ENCODE results near the gene KIAA1217. TPM values are rescaled to one million over a fixed set of nuclear protein-coding genes. Genes with fewer than 3 reads are reported as not detected.

Gene KIAA1217
- total RNA-seq, 1 experiment from 2014 or later, result 23.4 TPM

DNA sequence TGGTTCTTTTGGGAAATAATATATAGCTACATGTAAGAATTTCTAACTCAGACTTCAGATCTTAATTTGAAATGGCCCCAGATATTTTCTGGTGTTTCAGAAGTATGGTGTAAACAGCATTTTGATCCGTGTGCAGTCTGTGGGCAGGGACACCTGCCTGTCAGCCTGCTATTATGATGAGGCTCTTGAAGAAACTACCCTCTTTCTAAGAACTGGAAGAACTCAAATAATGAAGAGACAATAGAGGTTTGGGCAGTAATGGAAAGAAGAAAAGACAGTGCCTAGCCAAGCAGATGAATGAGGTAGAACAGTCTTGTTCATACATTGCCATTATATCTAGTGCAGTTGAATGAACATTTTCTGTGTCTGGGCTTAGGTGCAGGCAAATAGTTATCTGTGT is 258.2 kb downstream of the KIAA1217 start (continued):
- no peak for TF ChIP-seq ZNF263 (CRISPR knock-in tag; IDR thresholded peaks at IDR 0.05; ENCODE audit: low read depth)
- TF ChIP-seq, protein P1, sequence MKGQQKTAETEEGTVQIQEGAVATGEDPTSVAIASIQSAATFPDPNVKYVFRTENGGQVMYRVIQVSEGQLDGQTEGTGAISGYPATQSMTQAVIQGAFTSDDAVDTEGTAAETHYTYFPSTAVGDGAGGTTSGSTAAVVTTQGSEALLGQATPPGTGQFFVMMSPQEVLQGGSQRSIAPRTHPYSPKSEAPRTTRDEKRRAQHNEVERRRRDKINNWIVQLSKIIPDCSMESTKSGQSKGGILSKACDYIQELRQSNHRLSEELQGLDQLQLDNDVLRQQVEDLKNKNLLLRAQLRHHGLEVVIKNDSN (CRISPR knock-in tag; IDR thresholded peaks at IDR 0.05), result no peak
- TF ChIP-seq NR1H2 (CRISPR knock-in tag; IDR thresholded peaks at IDR 0.05), result no peak
- TF ChIP-seq, protein P2, sequence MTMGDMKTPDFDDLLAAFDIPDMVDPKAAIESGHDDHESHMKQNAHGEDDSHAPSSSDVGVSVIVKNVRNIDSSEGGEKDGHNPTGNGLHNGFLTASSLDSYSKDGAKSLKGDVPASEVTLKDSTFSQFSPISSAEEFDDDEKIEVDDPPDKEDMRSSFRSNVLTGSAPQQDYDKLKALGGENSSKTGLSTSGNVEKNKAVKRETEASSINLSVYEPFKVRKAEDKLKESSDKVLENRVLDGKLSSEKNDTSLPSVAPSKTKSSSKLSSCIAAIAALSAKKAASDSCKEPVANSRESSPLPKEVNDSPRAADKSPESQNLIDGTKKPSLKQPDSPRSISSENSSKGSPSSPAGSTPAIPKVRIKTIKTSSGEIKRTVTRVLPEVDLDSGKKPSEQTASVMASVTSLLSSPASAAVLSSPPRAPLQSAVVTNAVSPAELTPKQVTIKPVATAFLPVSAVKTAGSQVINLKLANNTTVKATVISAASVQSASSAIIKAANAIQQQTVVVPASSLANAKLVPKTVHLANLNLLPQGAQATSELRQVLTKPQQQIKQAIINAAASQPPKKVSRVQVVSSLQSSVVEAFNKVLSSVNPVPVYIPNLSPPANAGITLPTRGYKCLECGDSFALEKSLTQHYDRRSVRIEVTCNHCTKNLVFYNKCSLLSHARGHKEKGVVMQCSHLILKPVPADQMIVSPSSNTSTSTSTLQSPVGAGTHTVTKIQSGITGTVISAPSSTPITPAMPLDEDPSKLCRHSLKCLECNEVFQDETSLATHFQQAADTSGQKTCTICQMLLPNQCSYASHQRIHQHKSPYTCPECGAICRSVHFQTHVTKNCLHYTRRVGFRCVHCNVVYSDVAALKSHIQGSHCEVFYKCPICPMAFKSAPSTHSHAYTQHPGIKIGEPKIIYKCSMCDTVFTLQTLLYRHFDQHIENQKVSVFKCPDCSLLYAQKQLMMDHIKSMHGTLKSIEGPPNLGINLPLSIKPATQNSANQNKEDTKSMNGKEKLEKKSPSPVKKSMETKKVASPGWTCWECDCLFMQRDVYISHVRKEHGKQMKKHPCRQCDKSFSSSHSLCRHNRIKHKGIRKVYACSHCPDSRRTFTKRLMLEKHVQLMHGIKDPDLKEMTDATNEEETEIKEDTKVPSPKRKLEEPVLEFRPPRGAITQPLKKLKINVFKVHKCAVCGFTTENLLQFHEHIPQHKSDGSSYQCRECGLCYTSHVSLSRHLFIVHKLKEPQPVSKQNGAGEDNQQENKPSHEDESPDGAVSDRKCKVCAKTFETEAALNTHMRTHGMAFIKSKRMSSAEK (CRISPR knock-in tag; IDR thresholded peaks at IDR 0.05; ENCODE audit: borderline replicate concordance), result no peak

- Mint-ChIP-seq H3K4me1 (peaks cover 22% of the 10 kb centered on the region), H3K4me3 (no peak overlapping the region), H3K36me3 (peaks cover 6% of the 10 kb centered on the region), H3K27me3 (ENCODE audit: low read depth) (no peaks in the 10 kb centered on the region), H3K9me3 (peaks cover 8% of the 10 kb centered on the region), H3K27ac (no peak overlapping the region)
- DNase-seq (ENCODE audit: low spot score) (no peak), ATAC-seq (no peak)
- CTCF ChIA-PET, result no interaction called here
- POLR2A ChIA-PET, result no interaction called here
- no peak for TF ChIP-seq STAT6 (CRISPR knock-in tag; conservative IDR thresholded peaks at IDR 0.05; ENCODE audit: low read depth)
- TF ChIP-seq, protein P3, sequence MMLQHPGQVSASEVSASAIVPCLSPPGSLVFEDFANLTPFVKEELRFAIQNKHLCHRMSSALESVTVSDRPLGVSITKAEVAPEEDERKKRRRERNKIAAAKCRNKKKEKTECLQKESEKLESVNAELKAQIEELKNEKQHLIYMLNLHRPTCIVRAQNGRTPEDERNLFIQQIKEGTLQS (CRISPR knock-in tag; conservative IDR thresholded peaks at IDR 0.05), result no peak
- no peak for TF ChIP-seq FOXP4 (CRISPR knock-in tag; IDR thresholded peaks at IDR 0.05)
- TF ChIP-seq NFE2L1 (CRISPR knock-in tag; IDR thresholded peaks at IDR 0.05), result no peak
- no peak for TF ChIP-seq GABPB1 (CRISPR knock-in tag; IDR thresholded peaks at IDR 0.05)
- no peak for TF ChIP-seq CBFB (CRISPR knock-in tag; IDR thresholded peaks at IDR 0.05; ENCODE audit: low read depth)
- TF ChIP-seq, protein P4, sequence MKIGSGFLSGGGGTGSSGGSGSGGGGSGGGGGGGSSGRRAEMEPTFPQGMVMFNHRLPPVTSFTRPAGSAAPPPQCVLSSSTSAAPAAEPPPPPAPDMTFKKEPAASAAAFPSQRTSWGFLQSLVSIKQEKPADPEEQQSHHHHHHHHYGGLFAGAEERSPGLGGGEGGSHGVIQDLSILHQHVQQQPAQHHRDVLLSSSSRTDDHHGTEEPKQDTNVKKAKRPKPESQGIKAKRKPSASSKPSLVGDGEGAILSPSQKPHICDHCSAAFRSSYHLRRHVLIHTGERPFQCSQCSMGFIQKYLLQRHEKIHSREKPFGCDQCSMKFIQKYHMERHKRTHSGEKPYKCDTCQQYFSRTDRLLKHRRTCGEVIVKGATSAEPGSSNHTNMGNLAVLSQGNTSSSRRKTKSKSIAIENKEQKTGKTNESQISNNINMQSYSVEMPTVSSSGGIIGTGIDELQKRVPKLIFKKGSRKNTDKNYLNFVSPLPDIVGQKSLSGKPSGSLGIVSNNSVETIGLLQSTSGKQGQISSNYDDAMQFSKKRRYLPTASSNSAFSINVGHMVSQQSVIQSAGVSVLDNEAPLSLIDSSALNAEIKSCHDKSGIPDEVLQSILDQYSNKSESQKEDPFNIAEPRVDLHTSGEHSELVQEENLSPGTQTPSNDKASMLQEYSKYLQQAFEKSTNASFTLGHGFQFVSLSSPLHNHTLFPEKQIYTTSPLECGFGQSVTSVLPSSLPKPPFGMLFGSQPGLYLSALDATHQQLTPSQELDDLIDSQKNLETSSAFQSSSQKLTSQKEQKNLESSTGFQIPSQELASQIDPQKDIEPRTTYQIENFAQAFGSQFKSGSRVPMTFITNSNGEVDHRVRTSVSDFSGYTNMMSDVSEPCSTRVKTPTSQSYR (CRISPR knock-in tag; IDR thresholded peaks at IDR 0.05), result no peak
- no peak for TF ChIP-seq SP1 (CRISPR knock-in tag; conservative IDR thresholded peaks at IDR 0.05)
- no peak for TF ChIP-seq PRRX2 (CRISPR knock-in tag; IDR thresholded peaks at IDR 0.05)
- TF ChIP-seq TEAD1 (CRISPR knock-in tag; IDR thresholded peaks at IDR 0.05), result no peak
- TF ChIP-seq CREM (CRISPR knock-in tag; IDR thresholded peaks at IDR 0.05), result no peak
- TF ChIP-seq ZNF671 (CRISPR knock-in tag; IDR thresholded peaks at IDR 0.05), result no peak
- no peak for TF ChIP-seq ZNF232 (CRISPR knock-in tag; IDR thresholded peaks at IDR 0.05)
- TF ChIP-seq, protein P5, sequence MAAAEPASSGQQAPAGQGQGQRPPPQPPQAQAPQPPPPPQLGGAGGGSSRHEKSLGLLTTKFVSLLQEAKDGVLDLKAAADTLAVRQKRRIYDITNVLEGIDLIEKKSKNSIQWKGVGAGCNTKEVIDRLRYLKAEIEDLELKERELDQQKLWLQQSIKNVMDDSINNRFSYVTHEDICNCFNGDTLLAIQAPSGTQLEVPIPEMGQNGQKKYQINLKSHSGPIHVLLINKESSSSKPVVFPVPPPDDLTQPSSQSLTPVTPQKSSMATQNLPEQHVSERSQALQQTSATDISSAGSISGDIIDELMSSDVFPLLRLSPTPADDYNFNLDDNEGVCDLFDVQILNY (CRISPR knock-in tag; IDR thresholded peaks at IDR 0.05), result no peak
- TF ChIP-seq HMGA2 (CRISPR knock-in tag; IDR thresholded peaks at IDR 0.05), result no peak
These were observed 258.7 kb downstream of the KIAA1217 start for GRCh38 chr10:24467605-24468004.
